Adrenal gland (tissue), 12 donors: ENCODE results near the gene WDFY4. TPM values are rescaled to one million over a fixed set of nuclear protein-coding genes. Genes with fewer than 3 reads are reported as not detected.

Experiments
- DNase-seq, 7 donors: peaks; one replicate each; pipeline ENCODE4 v3.0.0-alpha.2; 2019 to 2020
- H3K27ac ChIP-seq, 5 donors: fragments of 200-600 bp; sonication (generic) in 4 of 5; 1 replicate in 3 of 5; 2 replicates in 2 of 5; pipeline versions ENCODE4 v1.5.1 to v1.8.0; 2016 to 2020; ENCODE audit warnings: mild to moderate bottlenecking in 1 of 5
- H3K27me3 ChIP-seq: fragments of 200-600 bp; 2 replicates; pipeline ENCODE4 v1.8.0; 2021
- H3K36me3 ChIP-seq, 2 donors: fragments of 200-600 bp; replicated peaks in 1 of 2; 1 replicate in 1 of 2; 2 replicates in 1 of 2; pipeline versions ENCODE4 v1.5.1 to v1.8.0; 2018 to 2022
- H3K4me1 ChIP-seq, 2 donors: fragments of 200-600 bp; replicated peaks in 1 of 2; 1 replicate in 1 of 2; 2 replicates in 1 of 2; pipeline versions ENCODE4 v1.5.1 to v1.8.0; 2018 to 2021
- H3K4me3 ChIP-seq, 4 donors: fragments of 200-600 bp; sonication (generic) in 3 of 4; one replicate each; pipeline ENCODE4 v1.5.1; 2016 to 2018
- H3K9me3 ChIP-seq, 3 donors: fragments of 200-600 bp; sonication (generic) in 1 of 3; replicated peaks in 1 of 3; 1 replicate in 2 of 3; 2 replicates in 1 of 3; pipeline versions ENCODE4 v1.5.1 to v1.8.0; 2016 to 2021
- POLR2A ChIP-seq, 2 donors: fragments of 450-650 bp; IDR thresholded peaks; one replicate each; pipeline ENCODE4 v1.6.1; 2017; ENCODE audit warnings: antibody characterized with exemption in 2 of 2, mild to moderate bottlenecking in 2 of 2, moderate library complexity in 1 of 2
- WGBS, 4 donors: extraction: QIAGEN DNeasy Blood & Tissue Kit in 2 of 4; methylation state at CpG; one replicate each; pipeline versions ENCODE4 v1.1.5 to v1.1.7; 2013 to 2017; 5-methylcytosine and 5-hydroxymethylcytosine counted together
- intact Hi-C, 2 donors: fragments of 100-400 bp; cut with DNase I; formaldehyde crosslinking; loops; one replicate each; pipeline versions ENCODE4 v1.14.1 to v1.15.0; 2022 to 2023
- polyA plus RNA-seq, 3 donors: library from polyadenylated mRNA; stranded (reverse); fragments of 200-250 nt in 2 of 3; fragments of 350-450 nt in 1 of 3; fragmentation: Illumina TruSeq in 1 of 3; extraction: RNeasy Lipid Tissue Mini Kit (QIAGEN cat#74804) in 1 of 3; gene quantifications; one replicate each; pipeline ENCODE4 v1.2.3, GENCODE V29; 2013 to 2014
- total RNA-seq, 9 donors: library from RNA; depleted of rRNA in 4 of 9; stranded (reverse); fragments of >200 nt in 4 of 9; fragments of 120-200 nt in 1 of 9; fragmentation: NEBNext Ultra II Directional in 1 of 9; extraction: Animal tissue kit (Norgen Biotek cat#: 25700) in 1 of 9; gene quantifications; one replicate each; pipeline versions ENCODE4 v1.1.0 to v1.2.4, GENCODE V29; 2013 to 2023
- TF ChIP-seq, protein P1 (sequence below), 6 experiments: fragments of 450-650 bp in 4 of 6; fragments of 200-600 bp in 2 of 6; sonication (generic) in 1 of 6; IDR thresholded peaks; 1 replicate in 5 of 6; 2 replicates in 1 of 6; pipeline versions ENCODE4 v1.5.1 to v1.8.0; 2016 to 2021; ENCODE audit warnings: antibody characterized with exemption in 6 of 6, mild to moderate bottlenecking in 2 of 6, moderate library complexity in 1 of 6
- donor health status: healthy with polysubstance abuse.
- donor health status: Bipolar disorder and iron deficiency.
- donor health status: DM: yes; HTN: yes; CAD: no.
- donor health status: DM: no; HTN: no; CAD: no.
- donor health status: DM: no; HTN: no; CAD: no.
- donor health status: DM: yes; HTN: yes; CAD: no.

WDFY4 gene
- total and polyA plus RNA-seq, 12 donors: 0.61 to 9.9 (median 5.7) TPM

DNA sequence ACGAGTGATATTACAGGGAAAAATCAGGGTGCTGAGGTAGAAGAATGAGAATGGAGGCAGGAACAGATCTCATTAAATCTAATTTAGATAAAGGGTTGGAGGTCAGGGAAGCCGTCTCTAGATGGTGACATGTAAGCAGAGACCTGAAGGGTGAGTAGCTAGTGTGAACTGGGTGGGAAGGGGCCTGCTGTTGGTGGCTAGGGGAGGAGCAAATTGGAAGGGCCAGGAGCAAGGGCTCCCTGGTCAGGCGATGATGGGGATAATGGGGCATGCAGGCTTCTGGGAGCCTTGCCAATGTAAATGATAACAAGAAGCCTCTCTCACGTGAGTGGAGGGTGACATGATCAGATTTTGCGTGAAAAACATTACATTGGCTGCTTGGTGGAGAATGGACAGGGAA, 76.3 kb downstream of the WDFY4 start:
- no peak overlapping the region for H3K4me3 ChIP-seq
- H3K9me3 ChIP-seq: no peaks in the 10 kb centered on the region
- 64 to 76% (median 69%) methylated on average over 5 of the region's 5 CpGs for WGBS, 4 donors
- TF ChIP-seq, protein P1, sequence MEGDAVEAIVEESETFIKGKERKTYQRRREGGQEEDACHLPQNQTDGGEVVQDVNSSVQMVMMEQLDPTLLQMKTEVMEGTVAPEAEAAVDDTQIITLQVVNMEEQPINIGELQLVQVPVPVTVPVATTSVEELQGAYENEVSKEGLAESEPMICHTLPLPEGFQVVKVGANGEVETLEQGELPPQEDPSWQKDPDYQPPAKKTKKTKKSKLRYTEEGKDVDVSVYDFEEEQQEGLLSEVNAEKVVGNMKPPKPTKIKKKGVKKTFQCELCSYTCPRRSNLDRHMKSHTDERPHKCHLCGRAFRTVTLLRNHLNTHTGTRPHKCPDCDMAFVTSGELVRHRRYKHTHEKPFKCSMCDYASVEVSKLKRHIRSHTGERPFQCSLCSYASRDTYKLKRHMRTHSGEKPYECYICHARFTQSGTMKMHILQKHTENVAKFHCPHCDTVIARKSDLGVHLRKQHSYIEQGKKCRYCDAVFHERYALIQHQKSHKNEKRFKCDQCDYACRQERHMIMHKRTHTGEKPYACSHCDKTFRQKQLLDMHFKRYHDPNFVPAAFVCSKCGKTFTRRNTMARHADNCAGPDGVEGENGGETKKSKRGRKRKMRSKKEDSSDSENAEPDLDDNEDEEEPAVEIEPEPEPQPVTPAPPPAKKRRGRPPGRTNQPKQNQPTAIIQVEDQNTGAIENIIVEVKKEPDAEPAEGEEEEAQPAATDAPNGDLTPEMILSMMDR (IDR thresholded peaks at IDR 0.05): no peak
- TF ChIP-seq POLR2A (IDR thresholded peaks at IDR 0.05): no peak
- H3K27ac ChIP-seq: no peak overlapping the region
- H3K4me1 ChIP-seq: no peaks in the 10 kb centered on the region
- H3K36me3 ChIP-seq: no peaks in the 10 kb centered on the region
- intact Hi-C loops: no loop called here
- no peak for DNase-seq
- H3K27me3 ChIP-seq: no peaks in the 10 kb centered on the region

DNA sequence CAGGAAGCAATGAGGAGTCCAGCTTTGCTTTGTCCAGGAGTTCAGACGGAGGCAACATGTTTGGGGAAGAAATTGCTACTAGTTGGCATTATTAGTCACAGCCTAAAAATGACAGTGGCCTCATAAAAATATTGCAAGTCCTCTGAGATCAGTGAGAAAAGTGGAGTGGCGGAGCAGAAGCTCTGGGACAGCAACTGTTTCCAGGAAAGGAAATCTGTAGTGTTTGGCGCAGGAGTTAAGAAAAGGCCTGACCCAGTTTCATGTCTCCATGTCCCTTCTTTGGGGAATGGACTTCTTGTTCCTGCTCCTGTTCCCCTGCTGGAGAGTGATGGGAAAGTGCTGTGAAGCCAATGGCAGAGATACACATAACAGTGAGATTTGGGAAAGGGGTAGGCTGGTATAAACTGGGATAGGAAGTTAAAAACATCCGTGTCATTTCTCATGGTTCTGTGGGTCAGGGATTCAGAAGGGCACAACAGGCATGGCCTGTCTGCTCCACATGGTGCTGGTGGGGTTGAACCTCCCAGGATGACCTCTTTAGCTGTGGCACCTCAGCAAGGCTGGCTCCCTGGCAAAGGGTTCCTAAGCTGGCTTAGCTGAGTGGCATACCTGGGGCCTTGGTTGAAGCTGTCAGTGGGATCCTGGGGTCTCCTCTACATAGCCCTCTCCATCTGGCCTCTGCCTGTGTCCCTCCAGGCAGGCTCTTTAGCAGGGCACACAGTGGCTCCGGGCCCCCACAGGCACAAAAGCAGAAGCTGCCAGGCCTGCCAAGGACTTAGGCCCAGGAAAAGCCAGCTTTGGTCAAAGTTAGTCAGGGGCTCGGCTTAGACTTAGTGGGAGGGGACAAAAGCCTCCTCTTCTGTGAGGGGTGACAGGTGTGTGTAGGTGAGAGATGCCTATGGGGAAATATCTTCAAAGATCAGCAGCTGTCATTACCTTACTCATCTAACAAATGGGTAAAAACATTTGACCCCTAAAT, 77.7 kb downstream of the WDFY4 start:
- H3K9me3 ChIP-seq: no peaks in the 10 kb centered on the region
- 89 to 97% (median 92%) methylated on average over 4 to 6 of the region's 6 CpGs for WGBS, 4 donors
- no peaks in the 10 kb centered on the region for H3K4me1 ChIP-seq
- H3K36me3 ChIP-seq: no peaks in the 10 kb centered on the region
- H3K27me3 ChIP-seq: no peaks in the 10 kb centered on the region
- no peak for TF ChIP-seq POLR2A (IDR thresholded peaks at IDR 0.05)
- TF ChIP-seq, protein P1 (IDR thresholded peaks at IDR 0.05): no peak
- no peak for DNase-seq
- intact Hi-C loops: no loop called here
- H3K4me3 ChIP-seq: no peak overlapping the region
- H3K27ac ChIP-seq: no peak overlapping the region

DNA sequence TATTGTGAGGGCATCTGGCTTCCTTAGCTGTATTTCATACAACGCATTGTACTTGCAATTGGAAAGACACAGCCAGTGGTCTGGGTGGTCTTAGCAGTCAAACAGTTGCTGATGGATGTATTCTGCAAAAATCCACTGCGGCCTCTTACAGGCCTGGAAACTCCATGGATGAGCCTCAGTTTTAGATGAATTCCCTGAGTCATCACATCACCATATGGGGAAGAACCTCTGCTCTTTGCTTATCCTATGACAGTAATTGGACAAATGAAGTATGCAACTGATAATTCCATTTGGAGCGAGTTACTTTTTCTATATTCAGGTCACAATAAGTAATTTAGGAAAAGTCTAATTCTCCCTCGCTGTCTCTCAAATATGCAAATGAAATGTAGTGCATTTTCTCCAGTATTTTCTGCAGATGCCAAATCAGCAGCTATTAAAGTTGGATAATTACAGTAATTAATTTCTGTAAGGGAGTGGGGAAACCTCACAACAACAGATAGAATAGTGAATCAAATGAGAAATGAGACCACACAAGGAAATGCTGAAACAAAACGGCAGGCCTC, 78.8 kb downstream of the WDFY4 start:
- no peaks in the 10 kb centered on the region for H3K4me1 ChIP-seq
- H3K4me3 ChIP-seq: no peak overlapping the region
- no peak overlapping the region for H3K27ac ChIP-seq
- no peak for TF ChIP-seq POLR2A (IDR thresholded peaks at IDR 0.05)
- TF ChIP-seq, protein P1 (IDR thresholded peaks at IDR 0.05): no peak
- H3K27me3 ChIP-seq: no peaks in the 10 kb centered on the region
- H3K36me3 ChIP-seq: no peaks in the 10 kb centered on the region
- WGBS, 4 donors: 76 to 85% (median 84%) methylated on average over 5 of the region's 5 CpGs
- no peaks in the 10 kb centered on the region for H3K9me3 ChIP-seq
- intact Hi-C loops: no loop called here
- DNase-seq: no peak

DNA sequence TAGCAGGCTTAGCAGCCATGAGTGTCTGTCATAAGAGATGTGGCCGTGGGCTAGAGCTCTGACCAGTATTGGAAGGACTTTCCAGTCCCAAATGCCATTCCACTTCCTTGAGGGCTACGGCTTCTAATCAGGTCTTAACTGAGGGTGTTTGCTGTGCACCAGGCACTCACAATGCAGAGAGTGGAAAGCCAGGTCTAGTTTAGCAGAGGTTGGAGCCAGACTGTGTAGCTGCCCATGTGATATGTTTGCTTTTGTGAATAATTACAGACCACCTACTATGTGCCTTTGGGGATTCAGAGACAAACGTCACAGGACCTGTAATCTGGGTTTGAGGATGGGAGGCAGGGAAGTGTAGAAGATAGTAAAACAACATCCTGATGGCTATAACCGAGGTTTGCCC, 79.8 kb downstream of the WDFY4 start:
- no peaks in the 10 kb centered on the region for H3K36me3 ChIP-seq
- intact Hi-C loops: no loop called here
- 76 to 89% (median 85%) methylated on average over 4 of the region's 4 CpGs for WGBS, 4 donors

More for the DNA sequence above, 79.8 kb downstream of the WDFY4 start:
- no peak for TF ChIP-seq POLR2A (IDR thresholded peaks at IDR 0.05)
- TF ChIP-seq, protein P1 (IDR thresholded peaks at IDR 0.05): no peak
- Histone ChIP-seq H3K4me3 (no peak overlapping the region), H3K27me3 (no peaks in the 10 kb centered on the region), H3K4me1 (no peaks in the 10 kb centered on the region), H3K27ac (no peak overlapping the region), H3K9me3 (no peaks in the 10 kb centered on the region)
- DNase-seq: no peak
